Kidney (tissue), 14 donors: Measurements from ENCODE around the gene CCDC85C. TPM values are rescaled to one million over a fixed set of nuclear protein-coding genes. Genes with fewer than 3 reads are reported as not detected.
A peak's percentile ranks its signal among the peaks of the same experiment; 100 is the strongest.

Source experiments
- DNase-seq, 5 donors: peaks; one replicate each; pipeline ENCODE4 v3.0.0-alpha.2; 2013 to 2020
- FAIRE-seq: peaks from 2 replicates; lab custom pipeline; 2012; peaks lifted over from hg19 to GRCh38; lab: Jason Lieb, UNC
- H3K27ac ChIP-seq, 2 donors: one replicate each; pipeline ENCODE4 v1.7.0; 2013; ENCODE audit warnings: low read depth in 2 of 2, low read length in 2 of 2, inconsistent platforms in 1 of 2
- H3K27me3 ChIP-seq: one replicate; pipeline ENCODE4 v1.7.1; 2013; ENCODE audit warnings: low read length, inconsistent platforms; ENCODE audit not compliant: control insufficient read depth, insufficient read depth
- H3K36me3 ChIP-seq, 3 donors: one replicate each; pipeline versions ENCODE4 v1.7.0 to v1.7.1; 2013; ENCODE audit warnings: low read length in 3 of 3, control low read depth in 1 of 3, inconsistent platforms in 1 of 3; ENCODE audit not compliant: insufficient read depth in 3 of 3, control insufficient read depth in 2 of 3
- H3K4me1 ChIP-seq, 3 donors: one replicate each; pipeline versions ENCODE4 v1.7.0 to v1.7.1; 2013; ENCODE audit warnings: low read length in 3 of 3, inconsistent platforms in 1 of 3, low read depth in 1 of 3; ENCODE audit not compliant: control insufficient read depth in 2 of 3, insufficient read depth in 2 of 3
- H3K4me3 ChIP-seq, 3 donors: one replicate each; pipeline versions ENCODE4 v1.7.0 to v1.8.1; 2013; ENCODE audit warnings: low read length in 3 of 3, control low read depth in 1 of 3, inconsistent platforms in 1 of 3
- H3K9ac ChIP-seq, 3 donors: one replicate each; pipeline versions ENCODE4 v1.7.0 to v1.7.1; 2013; ENCODE audit warnings: low read length in 3 of 3, control low read depth in 1 of 3, inconsistent platforms in 1 of 3
- H3K9me3 ChIP-seq, 3 donors: one replicate each; pipeline versions ENCODE4 v1.7.0 to v1.7.1; 2013; ENCODE audit warnings: low read length in 3 of 3, control low read depth in 1 of 3, inconsistent platforms in 1 of 3; ENCODE audit not compliant: control insufficient read depth in 2 of 3, insufficient read depth in 1 of 3
- intact Hi-C: fragments of 100-400 bp; cut with DNase I; formaldehyde crosslinking; loops from one replicate; pipeline ENCODE4 v1.11.1; 2022
- polyA plus RNA-seq: library from polyadenylated mRNA; stranded (reverse); fragments of 350-450 nt; fragmentation: Illumina TruSeq; extraction: RNeasy Lipid Tissue Mini Kit (QIAGEN cat#74804); gene quantifications from one replicate; pipeline ENCODE4 v1.2.3, GENCODE V29; 2014; ENCODE audit warnings: low read depth, low replicate concordance; ENCODE audit not compliant: insufficient read depth
- total RNA-seq: library from RNA; stranded (reverse); fragmentation: NEBNext Ultra II Directional; extraction: Animal tissue kit (Norgen Biotek cat#: 25700); gene quantifications from one replicate; pipeline ENCODE4 v1.2.1, GENCODE V29; 2021
- TF ChIP-seq, protein P1 (sequence below): IDR thresholded peaks from 3 replicates; pipeline ENCODE4 v1.5.1; 2012; ENCODE audit warnings: mild to moderate bottlenecking, moderate library complexity, borderline replicate concordance; ENCODE audit not compliant: insufficient read depth; ENCODE audit errors: extremely low read depth
- donor health status: control.
- donor health status: control.
- donor health status: control.
- donor health status: control.
- donor health status: control.
- donor health status: DM: yes; HTN: yes; CAD: no.
- donor health status: Normal renal cell carcinoma (clear cell type).

The CCDC85C gene
- total and polyA plus RNA-seq, 2 donors from 2014 or later = 14.7 to 21.4 TPM

DNA sequence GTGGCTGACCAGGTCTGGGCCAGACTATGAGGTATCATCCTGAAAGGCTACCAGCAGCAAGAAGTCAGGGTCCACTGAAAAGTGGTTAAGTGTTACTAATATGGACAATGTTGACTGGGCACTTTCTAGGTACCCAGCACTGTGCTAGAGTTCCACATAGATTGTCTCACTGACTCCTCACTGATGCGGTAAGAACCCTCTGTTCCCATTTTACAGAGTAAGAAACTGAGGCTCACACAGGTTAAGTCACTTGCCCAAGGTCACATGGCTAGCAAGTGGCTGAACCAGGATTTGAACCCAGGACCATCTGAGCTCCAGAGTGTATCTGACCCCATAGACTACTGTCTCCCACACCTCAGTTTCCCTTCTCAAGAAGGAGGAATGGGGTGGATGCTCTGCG is 4.6 kb upstream of the CCDC85C start:
- H3K27ac ChIP-seq = no peak overlapping the region
- no peak overlapping the region for H3K4me3 ChIP-seq
- no peaks in the 10 kb centered on the region for H3K36me3 ChIP-seq
- FAIRE-seq = no peak
- H3K9ac ChIP-seq = no peak overlapping the region
- intact Hi-C loops = no loop called here
- DNase-seq = no peak
- H3K9me3 ChIP-seq = no peaks in the 10 kb centered on the region
- H3K27me3 ChIP-seq = no peaks in the 10 kb centered on the region
- peaks cover 0 to 6% (median 0%) of the 10 kb centered on the region in 3 donors for H3K4me1 ChIP-seq
- TF ChIP-seq, protein P1, sequence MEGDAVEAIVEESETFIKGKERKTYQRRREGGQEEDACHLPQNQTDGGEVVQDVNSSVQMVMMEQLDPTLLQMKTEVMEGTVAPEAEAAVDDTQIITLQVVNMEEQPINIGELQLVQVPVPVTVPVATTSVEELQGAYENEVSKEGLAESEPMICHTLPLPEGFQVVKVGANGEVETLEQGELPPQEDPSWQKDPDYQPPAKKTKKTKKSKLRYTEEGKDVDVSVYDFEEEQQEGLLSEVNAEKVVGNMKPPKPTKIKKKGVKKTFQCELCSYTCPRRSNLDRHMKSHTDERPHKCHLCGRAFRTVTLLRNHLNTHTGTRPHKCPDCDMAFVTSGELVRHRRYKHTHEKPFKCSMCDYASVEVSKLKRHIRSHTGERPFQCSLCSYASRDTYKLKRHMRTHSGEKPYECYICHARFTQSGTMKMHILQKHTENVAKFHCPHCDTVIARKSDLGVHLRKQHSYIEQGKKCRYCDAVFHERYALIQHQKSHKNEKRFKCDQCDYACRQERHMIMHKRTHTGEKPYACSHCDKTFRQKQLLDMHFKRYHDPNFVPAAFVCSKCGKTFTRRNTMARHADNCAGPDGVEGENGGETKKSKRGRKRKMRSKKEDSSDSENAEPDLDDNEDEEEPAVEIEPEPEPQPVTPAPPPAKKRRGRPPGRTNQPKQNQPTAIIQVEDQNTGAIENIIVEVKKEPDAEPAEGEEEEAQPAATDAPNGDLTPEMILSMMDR = no peak

- DNase-seq (no peak), FAIRE-seq (no peak)
- TF ChIP-seq, protein P1 = no peak
- no peak overlapping the region for H3K27ac ChIP-seq
- no peak overlapping the region for H3K4me3 ChIP-seq
- intact Hi-C loops = no loop called here
- no peaks in the 10 kb centered on the region for H3K9me3 ChIP-seq
- H3K9ac ChIP-seq = no peak overlapping the region
- H3K27me3 ChIP-seq = no peaks in the 10 kb centered on the region
- H3K36me3 ChIP-seq = no peaks in the 10 kb centered on the region
- H3K4me1 ChIP-seq = peaks cover 0 to 18% (median 3%) of the 10 kb centered on the region in 3 donors
These were observed 2.4 kb upstream of the CCDC85C start for GRCh38 chr14:99606359-99606758.

DNA sequence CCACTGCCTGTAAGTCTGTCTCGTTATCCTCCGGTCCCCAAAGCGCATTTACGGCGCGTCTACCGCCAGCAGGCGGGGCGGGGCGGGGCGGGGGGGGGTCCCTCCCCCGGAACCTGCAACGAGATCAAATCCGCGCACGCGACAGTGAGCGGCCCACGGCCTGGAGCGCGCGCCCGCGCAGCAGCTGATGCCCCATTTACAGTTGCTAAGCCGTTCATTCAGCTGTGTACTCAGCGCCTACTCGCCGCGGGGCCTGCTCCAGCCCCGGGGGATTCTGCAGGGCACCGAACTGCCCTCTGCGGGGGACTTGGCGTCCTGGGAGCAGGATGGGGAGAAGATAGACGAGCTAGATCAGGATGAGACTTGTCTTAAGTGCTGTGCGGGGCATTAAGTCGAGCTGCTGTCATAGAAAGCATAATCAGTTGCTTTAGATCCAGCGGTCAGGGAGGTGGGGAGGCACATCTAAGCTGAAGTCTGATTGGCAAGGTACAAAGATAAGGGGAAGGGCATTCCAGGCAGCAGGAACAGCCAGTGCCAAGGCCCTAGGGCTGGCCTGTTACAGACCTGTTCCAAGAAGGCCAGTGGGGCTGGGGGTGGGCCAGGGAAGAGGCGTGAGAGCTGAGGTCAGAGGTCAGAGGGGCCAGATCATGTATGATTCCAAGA is 1.4 kb upstream of the CCDC85C start:
- Histone ChIP-seq H3K27me3 (no peaks in the 10 kb centered on the region), H3K9me3 (no peaks in the 10 kb centered on the region), H3K27ac (peak overlapping the region in 1 of 2 donors; percentile 78), H3K4me1 (peaks cover 0 to 22% (median 11%) of the 10 kb centered on the region in 3 donors), H3K36me3 (no peaks in the 10 kb centered on the region), H3K9ac (peak overlapping the region in 1 of 3 donors; percentile 40), H3K4me3 (peak overlapping the region; percentile 56 to 75 (median 69))
- peak; percentile 77 to 89 (median 81) for DNase-seq
- no peak for FAIRE-seq
- TF ChIP-seq, protein P1 = no peak
- intact Hi-C loops = no loop called here
